ENCODE results near the gene C2CD4D. TPM values are rescaled to one million over a fixed set of nuclear protein-coding genes. Genes with fewer than 3 reads are reported as not detected.

Gene C2CD4D
- total RNA-seq, 1 donor from 2014 or later, result not detected

DNA sequence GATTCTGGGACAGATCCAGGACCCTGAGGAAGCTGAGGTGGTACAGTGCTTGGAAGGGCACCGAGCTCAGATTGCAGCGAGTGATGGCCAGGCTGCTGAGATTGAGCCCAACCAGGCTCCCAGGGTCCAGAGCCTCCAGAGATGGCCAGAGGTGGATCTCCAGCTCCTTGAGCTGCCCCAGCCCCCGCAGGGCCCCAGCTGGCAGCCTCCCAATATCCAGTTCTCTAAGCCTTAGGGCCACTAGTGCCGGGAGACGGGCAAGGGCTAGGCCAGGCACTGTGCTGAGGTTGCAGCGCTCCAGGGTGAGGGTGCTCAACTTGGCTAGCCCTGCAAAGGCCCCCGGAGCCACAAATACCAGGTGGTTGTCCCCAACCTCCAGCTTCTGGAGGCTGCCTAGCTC, 37.8 kb downstream of the C2CD4D start:
- no peak for DNase-seq (ENCODE audit: extremely low spot score in 2 of 2)
- H3K36me3 ChIP-seq, result no peaks in the 10 kb centered on the region
- no peaks in the 10 kb centered on the region for H3K9me3 ChIP-seq
- intact Hi-C loops (cut with DNase I), result no loop called here
- no peak overlapping the region for H3K27ac ChIP-seq
- TF ChIP-seq POLR2AphosphoS5 (IDR thresholded peaks at IDR 0.05; ENCODE audit: insufficient read depth in 1 of 2, low read depth in 1 of 2) (no peak), POLR2A (IDR thresholded peaks at IDR 0.05) (no peak), CTCF (IDR thresholded peaks at IDR 0.05) (no peak)
- no peak overlapping the region for H3K4me3 ChIP-seq
- H3K27me3 ChIP-seq, result no peaks in the 10 kb centered on the region
- H3K4me1 ChIP-seq, result no peaks in the 10 kb centered on the region

DNA sequence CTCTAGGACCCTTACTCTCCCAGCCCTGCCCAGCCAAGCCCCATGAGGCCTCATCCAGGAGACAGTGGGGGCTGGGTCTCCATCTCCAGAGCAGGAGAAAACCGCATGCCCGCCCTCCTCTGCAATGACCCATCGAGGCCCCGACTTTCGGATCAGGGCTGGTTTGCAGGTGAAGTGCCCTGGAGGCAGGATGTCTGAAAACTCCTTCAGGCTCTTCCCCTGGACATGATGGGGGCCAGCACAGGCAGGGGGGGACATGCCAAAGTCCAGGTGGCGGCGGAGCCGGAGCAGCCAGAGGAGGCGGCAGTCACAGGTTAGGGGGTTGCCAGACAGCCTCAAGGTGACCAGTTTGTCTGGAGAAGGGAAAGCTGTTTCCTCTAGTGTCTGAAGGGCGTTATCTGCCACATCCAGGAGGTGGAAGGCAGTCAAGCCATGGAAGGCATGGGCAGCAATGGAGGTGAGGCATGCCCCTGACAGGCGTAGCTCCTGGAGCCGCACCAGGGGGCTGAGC, 38.3 kb downstream of the C2CD4D start:
- H3K9me3 ChIP-seq, result no peaks in the 10 kb centered on the region
- no peak overlapping the region for H3K27ac ChIP-seq
- no peaks in the 10 kb centered on the region for H3K27me3 ChIP-seq
- H3K4me1 ChIP-seq, result no peaks in the 10 kb centered on the region
- H3K36me3 ChIP-seq, result no peaks in the 10 kb centered on the region
- H3K4me3 ChIP-seq, result no peak overlapping the region
- DNase-seq (ENCODE audit: extremely low spot score in 2 of 2), result no peak
- TF ChIP-seq POLR2AphosphoS5 (IDR thresholded peaks at IDR 0.05; ENCODE audit: insufficient read depth in 1 of 2, low read depth in 1 of 2), result no peak
- no peak for TF ChIP-seq POLR2A (IDR thresholded peaks at IDR 0.05)
- no peak for TF ChIP-seq CTCF (IDR thresholded peaks at IDR 0.05)
- intact Hi-C loops (cut with DNase I), result no loop called here

DNA sequence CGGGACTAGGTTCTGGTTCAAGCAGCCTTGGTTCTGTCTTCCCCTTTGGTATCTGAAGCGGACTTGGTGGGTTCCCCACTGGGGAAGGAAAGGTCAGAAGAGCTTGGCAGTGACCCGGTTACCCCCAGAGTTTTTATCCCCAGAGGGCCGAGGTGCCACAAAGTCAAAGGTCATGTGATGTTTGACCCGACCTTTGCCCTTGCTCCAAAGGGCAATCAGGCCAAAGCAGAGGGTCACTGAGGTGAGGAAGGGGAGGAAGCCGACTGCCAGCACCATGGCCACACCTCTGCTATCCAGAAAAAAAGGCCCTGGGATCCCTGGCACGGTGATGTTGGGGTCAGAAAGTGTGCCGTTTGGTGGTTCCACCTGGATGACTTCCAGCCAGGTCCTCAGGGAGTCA, 38.8 kb downstream of the C2CD4D start:
- Histone ChIP-seq H3K4me1 (no peaks in the 10 kb centered on the region), H3K27me3 (no peaks in the 10 kb centered on the region), H3K4me3 (no peak overlapping the region), H3K27ac (no peak overlapping the region), H3K9me3 (no peaks in the 10 kb centered on the region), H3K36me3 (no peaks in the 10 kb centered on the region)
- TF ChIP-seq CTCF (IDR thresholded peaks at IDR 0.05), result no peak
- no peak for TF ChIP-seq POLR2AphosphoS5 (IDR thresholded peaks at IDR 0.05; ENCODE audit: insufficient read depth in 1 of 2, low read depth in 1 of 2)
- TF ChIP-seq POLR2A (IDR thresholded peaks at IDR 0.05), result no peak
- intact Hi-C loops (cut with DNase I), result no loop called here
- DNase-seq (ENCODE audit: extremely low spot score in 2 of 2), result no peak

GRCh38 chr1:151799179-151800022, 40.2 kb downstream of the C2CD4D start:
- no peaks in the 10 kb centered on the region for H3K9me3 ChIP-seq
- no peaks in the 10 kb centered on the region for H3K27me3 ChIP-seq
- TF ChIP-seq POLR2AphosphoS5 (IDR thresholded peaks at IDR 0.05; ENCODE audit: insufficient read depth in 1 of 2, low read depth in 1 of 2) (no peak), POLR2A (IDR thresholded peaks at IDR 0.05) (no peak), CTCF (IDR thresholded peaks at IDR 0.05) (no peak)
- no peaks in the 10 kb centered on the region for H3K4me1 ChIP-seq
- DNase-seq (ENCODE audit: extremely low spot score in 2 of 2), result peak in 1 of 2 donors; percentile 46
- no peaks in the 10 kb centered on the region for H3K36me3 ChIP-seq
- H3K4me3 ChIP-seq, result no peak overlapping the region
- no peak overlapping the region for H3K27ac ChIP-seq
- intact Hi-C loops (cut with DNase I), result no loop called here

DNA sequence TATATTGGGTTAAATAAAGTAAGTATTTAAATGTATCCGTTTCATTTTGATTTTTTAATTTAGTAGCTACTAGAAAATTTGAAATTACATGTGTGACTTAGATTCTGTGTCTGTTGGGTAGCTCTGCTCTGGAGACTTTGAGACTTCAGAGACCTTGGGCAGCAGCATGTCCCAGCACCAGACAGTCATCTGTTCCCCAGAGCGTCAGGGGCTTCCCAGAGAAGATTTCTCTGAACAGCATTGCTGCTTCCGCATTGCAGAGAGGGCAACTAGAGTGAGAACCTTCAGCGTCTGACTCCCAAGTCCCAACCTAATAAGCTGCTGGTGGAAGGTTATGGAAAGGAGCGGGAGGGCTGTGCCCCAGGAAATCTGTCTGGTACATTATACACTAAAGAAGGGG, 41.0 kb downstream of the C2CD4D start:
- H3K27me3 ChIP-seq, result no peaks in the 10 kb centered on the region
- no peaks in the 10 kb centered on the region for H3K4me1 ChIP-seq
- no peaks in the 10 kb centered on the region for H3K36me3 ChIP-seq
- H3K4me3 ChIP-seq, result no peak overlapping the region
- no peak for TF ChIP-seq POLR2AphosphoS5 (IDR thresholded peaks at IDR 0.05; ENCODE audit: insufficient read depth in 1 of 2, low read depth in 1 of 2)
- TF ChIP-seq CTCF (IDR thresholded peaks at IDR 0.05), result no peak
- no peak for TF ChIP-seq POLR2A (IDR thresholded peaks at IDR 0.05)
- intact Hi-C loops (cut with DNase I), result no loop called here
- no peaks in the 10 kb centered on the region for H3K9me3 ChIP-seq
- no peak overlapping the region for H3K27ac ChIP-seq
- no peak for DNase-seq (ENCODE audit: extremely low spot score in 2 of 2)
